DMS 273 (cell line): ENCODE data around the gene DDX60.
A peak's percentile ranks its signal among the peaks of the same experiment; 100 is the strongest.
"Not testable (repeated sequence)": the region's sequence is repeated elsewhere in the genome, so short reads cannot be mapped to it uniquely, and the experiment has no call there.

ENCODE experiments used
- DNase-seq: peaks from one replicate; lab custom pipeline; 2025; ENCODE audit not compliant: unreplicated experiment; lab: John Stamatoyannopoulos, UW

DDX60 gene, protein sequence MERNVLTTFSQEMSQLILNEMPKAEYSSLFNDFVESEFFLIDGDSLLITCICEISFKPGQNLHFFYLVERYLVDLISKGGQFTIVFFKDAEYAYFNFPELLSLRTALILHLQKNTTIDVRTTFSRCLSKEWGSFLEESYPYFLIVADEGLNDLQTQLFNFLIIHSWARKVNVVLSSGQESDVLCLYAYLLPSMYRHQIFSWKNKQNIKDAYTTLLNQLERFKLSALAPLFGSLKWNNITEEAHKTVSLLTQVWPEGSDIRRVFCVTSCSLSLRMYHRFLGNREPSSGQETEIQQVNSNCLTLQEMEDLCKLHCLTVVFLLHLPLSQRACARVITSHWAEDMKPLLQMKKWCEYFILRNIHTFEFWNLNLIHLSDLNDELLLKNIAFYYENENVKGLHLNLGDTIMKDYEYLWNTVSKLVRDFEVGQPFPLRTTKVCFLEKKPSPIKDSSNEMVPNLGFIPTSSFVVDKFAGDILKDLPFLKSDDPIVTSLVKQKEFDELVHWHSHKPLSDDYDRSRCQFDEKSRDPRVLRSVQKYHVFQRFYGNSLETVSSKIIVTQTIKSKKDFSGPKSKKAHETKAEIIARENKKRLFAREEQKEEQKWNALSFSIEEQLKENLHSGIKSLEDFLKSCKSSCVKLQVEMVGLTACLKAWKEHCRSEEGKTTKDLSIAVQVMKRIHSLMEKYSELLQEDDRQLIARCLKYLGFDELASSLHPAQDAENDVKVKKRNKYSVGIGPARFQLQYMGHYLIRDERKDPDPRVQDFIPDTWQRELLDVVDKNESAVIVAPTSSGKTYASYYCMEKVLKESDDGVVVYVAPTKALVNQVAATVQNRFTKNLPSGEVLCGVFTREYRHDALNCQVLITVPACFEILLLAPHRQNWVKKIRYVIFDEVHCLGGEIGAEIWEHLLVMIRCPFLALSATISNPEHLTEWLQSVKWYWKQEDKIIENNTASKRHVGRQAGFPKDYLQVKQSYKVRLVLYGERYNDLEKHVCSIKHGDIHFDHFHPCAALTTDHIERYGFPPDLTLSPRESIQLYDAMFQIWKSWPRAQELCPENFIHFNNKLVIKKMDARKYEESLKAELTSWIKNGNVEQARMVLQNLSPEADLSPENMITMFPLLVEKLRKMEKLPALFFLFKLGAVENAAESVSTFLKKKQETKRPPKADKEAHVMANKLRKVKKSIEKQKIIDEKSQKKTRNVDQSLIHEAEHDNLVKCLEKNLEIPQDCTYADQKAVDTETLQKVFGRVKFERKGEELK (N-terminal part only)

DNA sequence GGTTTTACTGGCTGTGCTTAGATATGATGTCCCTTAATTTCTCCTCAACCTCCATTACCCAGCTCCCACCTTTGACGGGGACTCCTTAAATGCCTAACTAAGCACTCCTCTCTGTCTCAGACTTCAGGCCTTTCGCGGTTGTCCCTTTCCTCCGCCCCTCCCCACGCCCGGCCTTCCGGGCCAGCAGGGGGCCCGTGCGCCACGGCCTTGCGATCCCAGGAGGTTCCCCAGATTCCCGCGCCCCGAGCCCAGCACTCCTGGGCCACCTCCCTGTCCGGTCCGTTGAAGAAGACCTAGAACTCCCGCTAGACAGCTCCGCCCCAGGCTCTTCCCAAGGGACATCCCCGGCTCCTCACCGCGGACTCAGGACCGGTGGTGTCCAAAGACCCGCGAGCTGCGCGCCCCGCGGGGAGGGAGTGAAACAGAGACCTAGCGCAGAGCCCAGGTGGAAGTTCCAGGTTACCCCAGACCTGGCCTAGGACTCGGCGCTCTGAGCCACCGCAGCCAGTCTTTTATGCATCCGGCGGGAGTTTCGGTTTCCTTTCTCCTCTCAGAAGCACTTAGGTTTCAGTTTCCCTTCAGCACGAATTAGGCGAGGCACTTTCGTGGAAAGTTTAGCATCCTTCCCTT, at the start of gene DDX60:
TSS of gene DDX60 (minus strand) at position 487 of the 630 bp plus-strand sequence. CDS start 7,493 bp downstream, outside the sequence.
- peak; percentile 76 for DNase-seq

DNA sequence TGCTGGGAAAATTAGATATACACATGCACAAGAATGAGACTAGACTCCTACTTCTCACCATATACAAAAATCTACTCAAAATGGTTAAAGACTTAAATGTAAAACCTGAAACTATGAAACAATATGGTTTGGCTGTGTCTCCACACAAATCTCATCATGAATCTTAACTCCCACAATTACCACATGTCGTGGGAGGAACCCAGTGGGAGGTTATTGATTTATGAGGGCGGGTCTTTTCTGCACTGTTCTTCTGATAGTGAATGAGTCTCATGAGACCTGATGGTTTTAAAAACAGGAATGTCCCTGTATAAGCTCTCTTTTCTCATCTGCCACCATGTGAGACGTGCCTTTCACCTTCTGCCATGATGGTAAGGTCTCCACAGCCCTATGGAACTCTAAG, 48.5 kb upstream of the DDX60 start:
- DNase-seq = no peak

DNA sequence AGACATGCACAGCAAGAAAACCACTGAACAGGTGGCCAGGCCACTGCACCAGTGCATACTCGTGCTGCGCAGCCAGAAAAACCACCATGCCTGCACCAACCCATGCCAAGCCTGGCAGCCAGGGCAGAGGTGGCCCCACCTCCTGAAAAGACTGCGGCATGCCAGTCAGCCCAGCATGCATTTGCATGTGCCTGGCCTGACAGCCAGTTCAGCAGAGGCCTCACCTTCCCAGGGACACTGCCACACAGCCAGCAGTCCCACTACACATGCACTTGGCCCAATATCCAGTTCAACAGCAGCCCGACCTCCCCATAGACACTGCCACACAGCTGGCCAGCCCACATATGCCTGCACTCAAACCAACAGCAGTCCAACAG, 43.5 kb upstream of the DDX60 start:
- DNase-seq = no peak

DNA sequence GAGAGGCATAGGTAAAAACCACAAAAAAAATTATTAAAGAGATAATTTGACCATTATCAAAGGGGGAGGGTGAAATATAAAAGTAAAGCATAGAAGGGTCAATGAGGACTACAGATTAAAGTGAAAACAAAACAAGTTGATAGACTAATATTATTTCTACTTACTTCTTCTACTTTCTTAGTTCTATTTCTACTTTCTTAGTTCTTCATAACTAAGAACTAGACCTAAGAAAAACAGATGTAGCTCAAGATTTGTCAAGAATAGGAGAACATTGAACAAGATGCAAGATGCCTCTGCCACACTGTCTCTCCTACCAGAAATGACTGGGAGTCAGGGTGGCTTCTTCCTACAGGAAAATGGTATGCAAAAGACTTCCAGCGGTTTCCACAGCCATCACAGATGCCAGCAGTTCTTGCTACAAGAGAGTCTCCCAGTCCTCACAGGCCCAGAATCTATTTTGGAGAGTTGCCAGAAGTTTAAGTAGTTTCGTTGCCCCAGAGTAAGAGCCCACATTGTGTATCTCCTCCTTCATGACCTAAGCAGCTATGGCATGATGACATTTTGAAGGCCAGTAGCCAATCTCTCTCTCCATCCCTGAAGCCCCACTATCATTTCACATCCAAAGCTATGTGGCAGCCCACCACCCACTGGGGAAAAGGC, 42.9 kb upstream of the DDX60 start:
- peak; percentile 16 for DNase-seq

DNA sequence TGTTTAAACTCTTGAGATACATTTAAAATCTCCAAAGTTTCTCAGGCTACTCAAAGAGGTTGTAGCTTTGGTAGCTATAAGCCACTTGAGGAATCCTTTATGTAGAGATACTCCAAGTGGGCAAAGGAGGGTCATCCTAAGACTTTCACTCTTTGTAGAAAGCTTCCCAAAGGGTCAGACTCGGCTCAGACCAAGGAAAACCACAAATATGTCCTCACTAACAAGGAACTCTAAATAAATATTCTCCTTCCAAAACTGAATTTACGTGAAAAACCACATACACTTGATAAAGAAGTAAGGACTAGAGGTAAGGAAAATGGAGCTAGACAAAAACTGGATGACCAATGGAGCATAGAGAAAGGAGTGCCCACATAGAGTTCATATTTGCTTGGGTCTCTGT, 41.7 kb upstream of the DDX60 start:
- DNase-seq = no peak

DNA sequence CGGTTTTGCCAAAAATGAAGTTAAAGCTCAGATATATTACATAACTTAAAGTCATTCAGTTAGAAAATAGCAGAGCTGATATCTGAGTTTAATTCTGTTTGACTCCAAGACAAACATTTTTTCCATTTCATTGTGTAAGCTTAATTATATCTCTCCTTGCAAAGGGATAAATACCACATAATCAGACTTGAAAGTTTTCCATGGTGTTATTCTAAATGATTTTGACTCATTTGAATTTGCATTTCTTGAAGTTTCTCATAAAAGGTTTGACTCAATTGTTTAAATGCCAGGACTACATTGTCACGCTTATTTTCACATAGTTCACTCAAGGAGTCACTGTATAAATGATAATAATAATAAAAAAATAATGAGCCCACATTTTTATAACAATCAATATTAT, 39.4 kb upstream of the DDX60 start:
- no peak for DNase-seq

DNA sequence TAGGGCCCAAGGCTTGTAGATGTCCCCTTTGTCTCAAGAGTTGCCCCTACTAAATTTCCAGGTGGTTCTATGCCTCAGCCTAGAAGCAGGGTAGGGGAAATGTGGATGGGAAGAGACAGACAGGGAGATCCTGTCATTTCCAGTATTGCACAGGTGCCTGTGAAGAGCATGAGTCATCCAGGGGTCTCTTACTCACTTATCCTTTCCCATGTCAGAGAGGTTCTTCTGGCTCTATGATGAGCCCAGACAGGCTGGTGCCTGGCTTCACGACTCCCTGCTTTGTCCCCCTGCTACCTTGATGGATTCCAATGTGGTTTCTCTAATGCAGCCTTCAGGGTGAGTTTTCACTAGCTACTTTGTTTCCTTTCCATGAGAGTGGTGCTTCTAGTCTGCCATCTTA, 35.2 kb upstream of the DDX60 start:
- no peak for DNase-seq

DNA sequence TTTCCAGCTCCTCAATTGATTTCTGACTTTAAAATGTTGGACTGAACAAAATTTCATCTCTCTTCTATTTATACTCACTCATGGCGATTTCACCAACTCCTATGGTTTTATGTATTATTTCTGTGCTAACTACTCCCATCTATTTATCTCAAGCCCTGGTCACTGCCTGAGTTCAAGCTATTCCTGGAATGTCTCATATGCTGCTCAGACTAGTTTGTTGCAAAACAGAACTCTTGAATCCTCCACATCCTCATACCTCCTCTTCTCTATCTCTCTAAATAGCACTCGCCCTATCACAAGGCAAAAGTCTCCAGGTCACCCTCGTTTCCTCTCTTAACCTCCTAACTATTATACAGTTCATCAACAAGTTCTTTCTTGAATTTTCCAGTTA, 19.0 kb upstream of the DDX60 start:
- no peak for DNase-seq

DNA sequence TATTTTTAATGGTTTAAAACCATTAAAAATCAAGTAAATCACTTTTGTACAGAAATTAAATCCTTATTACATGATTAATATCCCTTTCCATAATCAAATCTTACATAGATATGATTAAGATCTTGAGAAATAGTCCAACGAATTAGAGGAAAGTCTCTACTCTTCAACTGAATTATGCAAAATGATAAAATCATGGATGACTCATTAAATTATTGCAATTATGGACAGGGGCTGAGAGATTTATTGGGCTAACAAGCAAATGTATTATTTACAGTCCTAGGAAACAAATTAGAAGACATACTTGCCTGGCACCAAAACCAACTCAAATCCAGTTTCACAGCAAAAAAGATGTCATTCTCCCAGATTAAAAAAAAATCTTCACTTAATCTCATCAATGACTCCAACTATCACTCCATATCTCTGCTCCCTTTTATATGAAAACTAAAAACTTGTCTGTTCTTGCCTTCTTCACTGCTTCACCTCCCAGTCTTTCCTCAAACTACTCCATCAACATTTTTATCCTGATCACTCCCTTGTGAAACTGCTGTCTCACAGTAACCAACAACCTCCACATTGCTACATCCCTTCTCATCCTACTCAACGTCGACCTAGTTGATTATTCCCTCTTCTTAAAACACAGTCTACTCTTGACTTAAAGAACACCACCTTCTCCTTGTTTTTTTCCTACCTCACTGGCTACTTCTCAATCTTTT, 18.4 kb upstream of the DDX60 start:
- no peak for DNase-seq

DNA sequence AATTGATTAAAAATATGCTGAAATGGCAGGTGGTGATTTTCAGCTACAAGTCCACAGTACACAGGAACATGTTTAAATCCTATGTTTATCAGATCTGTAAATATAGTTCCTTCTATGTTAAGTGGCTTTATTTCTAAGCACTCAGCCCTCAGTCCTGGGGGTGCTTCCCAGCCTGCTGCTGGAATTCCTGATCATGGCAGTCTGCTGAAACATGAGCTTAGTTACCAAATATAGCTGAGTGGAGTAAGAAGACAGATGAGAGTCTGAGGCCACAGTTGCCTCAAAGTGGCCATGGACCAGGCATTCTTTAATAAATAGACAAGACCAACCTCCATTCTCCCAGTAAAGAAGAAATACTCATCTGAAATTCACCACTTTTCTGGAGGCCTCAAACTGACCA, 17.1 kb upstream of the DDX60 start:
- DNase-seq = peak; percentile 31

DNA sequence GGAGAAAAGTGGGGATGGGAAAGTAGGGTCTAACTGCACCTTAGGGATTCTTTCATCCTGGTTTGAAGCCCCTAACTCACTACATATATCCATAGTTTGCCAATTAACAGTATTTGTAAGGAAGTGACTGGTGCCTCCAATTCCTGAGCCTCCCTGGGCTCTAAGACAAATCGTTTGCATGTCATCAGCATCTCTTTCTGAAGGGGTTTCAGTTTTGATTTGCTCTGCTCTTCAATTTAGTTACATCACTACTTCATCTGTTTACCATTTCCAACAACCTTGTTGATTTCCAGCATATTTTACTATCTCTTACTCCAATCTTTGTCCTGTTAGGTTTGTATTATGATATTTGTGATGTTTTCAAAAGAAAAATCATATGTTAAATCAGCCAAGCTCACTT, 15.5 kb upstream of the DDX60 start:
- no peak for DNase-seq

DNA sequence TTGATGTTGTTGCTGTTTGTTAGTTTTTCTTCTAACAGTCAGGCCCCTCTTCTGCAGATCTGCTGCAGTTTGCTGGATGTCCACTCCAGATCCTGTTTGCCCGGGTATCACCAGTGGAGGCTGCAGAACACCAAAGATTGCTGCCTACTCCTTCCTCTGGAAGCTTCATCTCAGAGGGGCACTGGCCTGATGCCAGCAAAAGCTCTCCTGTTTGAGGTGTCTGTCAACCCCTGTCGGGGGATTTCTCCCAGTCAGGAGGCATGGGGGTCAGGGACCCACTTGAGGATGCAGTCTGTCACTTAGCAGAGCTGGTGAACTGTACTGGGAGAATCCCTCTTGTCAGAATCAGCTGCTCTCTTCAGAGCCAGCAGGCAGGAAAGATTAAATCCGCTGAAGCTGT, 12.0 kb upstream of the DDX60 start:
- not testable (repeated sequence) for DNase-seq

DNA sequence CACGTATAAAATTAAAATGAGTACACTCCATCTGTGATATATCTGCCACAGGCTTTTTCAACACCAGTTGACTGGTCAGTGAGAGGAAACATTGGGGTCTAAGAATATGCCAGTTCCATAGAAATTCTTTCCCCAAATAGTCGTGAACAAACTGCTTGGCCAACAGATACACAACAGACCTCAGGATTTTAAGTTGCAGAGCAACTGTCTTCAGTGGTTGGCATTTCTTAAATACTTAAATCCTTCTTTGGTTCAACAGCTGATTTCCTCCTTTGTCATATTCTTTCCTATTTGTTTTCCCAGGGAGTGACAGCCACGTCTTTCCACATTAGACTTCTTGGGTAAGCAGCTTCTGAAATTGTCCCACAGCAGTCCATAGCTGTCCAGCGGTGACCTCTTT, 7.0 kb upstream of the DDX60 start:
- DNase-seq = no peak

DNA sequence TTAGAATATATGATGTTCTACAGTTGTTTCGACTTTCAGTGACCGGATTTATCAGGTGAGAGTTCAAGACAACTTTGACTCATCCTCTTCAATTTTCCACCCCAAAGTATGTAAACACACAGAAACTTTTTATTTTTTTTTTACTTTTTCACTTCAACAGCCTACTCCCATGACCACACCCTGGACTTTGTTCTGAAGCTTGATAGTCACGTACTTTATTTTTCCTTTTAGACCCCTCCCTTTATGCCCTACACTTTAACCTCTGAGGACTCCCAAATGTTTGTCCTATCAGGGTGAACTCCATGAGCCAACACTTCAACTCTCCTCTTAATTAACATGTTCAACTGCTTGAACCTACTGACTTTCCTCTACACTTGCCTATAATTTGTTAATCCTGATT, 2.5 kb upstream of the DDX60 start:
- no peak for DNase-seq

DNA sequence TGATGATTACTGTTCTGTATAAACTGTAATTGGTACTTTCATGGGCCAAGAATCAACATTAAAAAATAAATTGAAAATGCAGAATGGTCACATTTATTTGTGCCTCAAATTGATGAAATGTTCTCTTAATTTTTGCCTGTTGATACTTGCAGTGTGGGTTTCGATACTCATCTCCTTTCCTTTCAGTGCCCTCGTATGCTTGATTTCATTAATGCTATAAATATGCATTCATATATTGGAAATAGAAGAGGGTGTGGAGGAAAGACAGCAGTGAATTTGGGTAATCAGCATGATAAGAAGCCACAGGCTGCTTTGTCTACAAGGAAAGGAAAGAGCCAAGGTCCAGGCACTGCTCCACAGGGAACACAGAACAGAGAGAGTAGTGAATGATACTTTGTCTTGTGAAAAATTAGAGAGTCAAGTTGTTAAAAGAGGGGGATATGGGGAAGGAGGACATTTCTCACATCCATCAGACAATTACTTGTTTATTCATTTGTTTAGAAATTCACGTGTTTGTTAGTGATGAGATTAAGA, 1.0 kb upstream of the DDX60 start:
- no peak for DNase-seq

DNA sequence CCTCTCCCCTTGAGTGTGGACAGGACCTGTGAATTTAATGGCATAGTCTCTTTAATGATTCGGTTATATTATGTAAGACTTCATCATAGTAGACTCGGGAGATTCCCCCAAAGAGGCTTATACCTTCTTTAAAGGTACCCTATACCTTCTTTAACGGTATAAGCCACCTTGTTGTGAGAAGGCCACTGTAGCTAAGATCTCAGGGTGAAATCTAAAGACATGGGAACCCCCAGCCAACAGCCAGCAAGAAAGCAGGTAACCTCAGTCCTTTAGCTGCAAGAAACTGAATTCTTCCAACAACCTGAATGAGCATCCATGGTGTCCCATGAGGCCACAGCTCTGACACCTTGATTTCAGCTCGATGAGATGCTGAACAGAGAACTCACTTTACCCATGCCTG, 931 bp downstream of the DDX60 start:
- no peak for DNase-seq

DNA sequence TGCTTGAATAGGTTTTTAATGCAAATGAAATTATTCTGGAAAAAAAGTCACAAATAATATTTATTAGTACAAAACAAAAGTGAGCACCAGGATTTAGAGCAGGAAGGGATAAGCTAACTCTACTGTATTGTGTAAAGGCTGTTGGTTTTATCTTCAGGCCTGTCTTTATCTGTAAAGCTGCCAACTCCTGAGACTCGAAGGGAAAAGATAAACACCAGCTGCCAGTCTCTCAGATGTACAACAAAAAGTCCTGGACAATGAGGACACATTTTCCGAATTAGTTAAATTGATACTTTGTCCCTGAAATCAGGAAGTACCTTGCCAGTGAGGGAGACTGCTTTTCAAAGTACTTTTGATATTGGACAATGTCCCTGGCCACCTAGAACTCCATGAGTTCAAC, 8.8 kb downstream of the DDX60 start:
- DNase-seq = peak; percentile 86

DNA sequence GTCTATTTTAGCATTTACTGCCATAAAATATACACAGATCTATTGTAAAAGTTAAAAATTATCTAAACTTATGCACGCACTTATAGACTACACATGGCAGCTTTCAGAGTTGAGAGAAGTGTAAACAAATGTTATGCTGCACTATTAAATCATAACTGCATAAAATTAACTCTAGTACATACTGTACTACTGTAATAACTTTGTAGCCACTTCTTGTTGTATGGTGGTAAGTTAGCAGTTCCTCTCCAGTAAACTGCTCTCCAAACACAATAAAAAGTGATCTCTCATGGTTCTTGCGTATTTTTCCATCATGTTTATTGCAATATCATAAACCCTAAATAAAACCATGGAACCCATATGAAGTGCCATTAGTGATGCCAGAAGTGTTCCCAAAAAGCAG, 9.6 kb downstream of the DDX60 start:
- DNase-seq = no peak

DNA sequence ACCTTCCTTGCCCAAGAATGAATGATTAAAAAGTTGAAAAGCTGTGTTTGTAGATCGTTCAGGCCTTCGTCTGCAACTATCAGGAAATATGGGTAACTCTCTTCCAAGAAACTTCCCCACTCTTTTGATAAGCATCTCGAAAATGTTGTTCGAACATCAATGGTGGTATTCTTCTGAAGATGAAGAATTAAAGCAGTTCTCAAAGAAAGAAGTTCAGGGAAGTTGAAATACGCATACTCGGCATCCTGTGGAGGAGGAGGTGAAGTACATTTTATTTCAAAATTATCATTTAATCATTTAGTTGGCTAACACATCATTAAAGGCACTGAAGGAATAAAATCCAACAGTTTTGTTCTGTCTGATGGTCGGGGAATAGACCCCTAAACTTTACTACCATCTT, 12.1 kb downstream of the DDX60 start:
- DNase-seq = no peak
